HCT116 (cell line): ENCODE data around the gene ACTG2. TPM values are rescaled to one million over a fixed set of nuclear protein-coding genes. Genes with fewer than 3 reads are reported as not detected.

Experiments
- ATAC-seq: fragments of 200-7000 bp; cut with Tn5 transposase; 2 replicates; pipeline ENCODE4 v1.9.1; 2020; ENCODE audit warnings: mild to moderate bottlenecking, moderate library complexity
- BruUV-seq: library from RNA; stranded (reverse); fragments of 400-500 nt; replicated peaks from 2 replicates; lab custom pipeline; 2021; lab: Mats Ljungman, UMichigan
- CTCF ChIA-PET: fragments of 300-600 bp; sonication (Branson Sonifier 250); formaldehyde crosslinking; loops from one replicate; lab custom pipeline; 2021; ENCODE audit warnings: antibody characterized with exemption; lab: Charles Lee
- POLR2A ChIA-PET: fragments of 300-600, 350-600 bp; sonication (Branson Sonifier 250); formaldehyde crosslinking; loops from one replicate; lab custom pipeline; 2021; ENCODE audit warnings: antibody characterized with exemption; lab: Charles Lee
- RAD21 ChIA-PET, 2 experiments: fragments of 300-600 bp; sonication (Branson Sonifier 250); formaldehyde crosslinking; loops; one replicate each; lab custom pipeline; 2023; ENCODE audit warnings: low total read pairs in 2 of 2; ENCODE audit not compliant: uncharacterized antibody in 2 of 2, unreplicated experiment in 2 of 2, low non-redundant PET in 1 of 2; lab: Charles Lee
- DNase-seq: peaks from one replicate; pipeline ENCODE4 v3.0.0-alpha.2; 2010; ENCODE audit warnings: low read depth, low spot score
- H2AFZ ChIP-seq: fragments of 200-600 bp; shearing (Covaris generic), sonication (generic); 2 replicates; pipeline ENCODE4 v1.6.1; 2017; ENCODE audit warnings: low read depth, mixed run types, mixed read lengths, antibody characterized with exemption, low read length; ENCODE audit not compliant: poor library complexity, severe bottlenecking
- H3K27ac ChIP-seq: 2 replicates; pipeline ENCODE4 v1.5.1; 2012; ENCODE audit warnings: low read depth, low read length
- H3K27me3 ChIP-seq: fragments of 200-600 bp; sonication (generic); 2 replicates; pipeline ENCODE4 v1.6.1; 2016; ENCODE audit warnings: mixed run types, low read length, mixed read lengths; ENCODE audit not compliant: insufficient read depth
- H3K36me3 ChIP-seq, 2 experiments: fragments of 200-500 bp in 1 of 2; fragments of 200-600 bp in 1 of 2; sonication (Bioruptor generic) in 1 of 2; sonication (generic) in 1 of 2; 2 replicates each; pipeline versions ENCODE4 v1.5.1 to v1.6.1; 2014 to 2016; ENCODE audit warnings: low read length in 2 of 2, inconsistent platforms in 1 of 2, mixed read lengths in 1 of 2, mixed run types in 1 of 2; ENCODE audit not compliant: insufficient read depth in 2 of 2, control insufficient read depth in 1 of 2
- H3K4me1 ChIP-seq, 2 experiments: fragments of 200-600 bp in 1 of 2; sonication (generic) in 1 of 2; 2 replicates each; pipeline versions ENCODE4 v1.5.1 to v1.6.1; 2012 to 2017; ENCODE audit warnings: low read length in 2 of 2, inconsistent platforms in 1 of 2, mild to moderate bottlenecking in 1 of 2, mixed read lengths in 1 of 2, mixed run types in 1 of 2, moderate library complexity in 1 of 2; ENCODE audit not compliant: insufficient read depth in 2 of 2, control insufficient read depth in 1 of 2
- H3K4me2 ChIP-seq: fragments of 200-600 bp; sonication (generic); 2 replicates; pipeline ENCODE4 v1.6.1; 2017; ENCODE audit warnings: mixed run types, low read length, mixed read lengths
- H3K4me3 ChIP-seq, 2 experiments: fragments of 200-600 bp in 1 of 2; sonication (generic) in 1 of 2; replicated peaks in 1 of 2; 2 replicates each; pipeline ENCODE4 v1.5.1; 2011 to 2016; ENCODE audit warnings: low read length in 2 of 2, control low read depth in 1 of 2, low read depth in 1 of 2, mild to moderate bottlenecking in 1 of 2, mixed read lengths in 1 of 2, mixed run types in 1 of 2
- H3K79me2 ChIP-seq: fragments of 200-600 bp; sonication (generic); 2 replicates; pipeline ENCODE4 v1.6.1; 2017; ENCODE audit warnings: mild to moderate bottlenecking, mixed run types, low read length, moderate library complexity, mixed read lengths; ENCODE audit not compliant: insufficient read depth
- H3K9ac ChIP-seq: fragments of 200-600 bp; sonication (generic); 2 replicates; pipeline ENCODE4 v1.6.1; 2016; ENCODE audit warnings: low read length, mixed read lengths
- H3K9me2 ChIP-seq: fragments of 200-600 bp; sonication (generic), shearing (Covaris generic); 2 replicates; pipeline ENCODE4 v1.6.1; 2017; ENCODE audit warnings: mixed run types, mild to moderate bottlenecking, moderate library complexity; ENCODE audit not compliant: insufficient read depth
- H3K9me3 ChIP-seq, 2 experiments: fragments of 200-500 bp in 1 of 2; fragments of 200-600 bp in 1 of 2; sonication (Bioruptor generic) in 1 of 2; sonication (generic) in 1 of 2; 2 replicates each; pipeline ENCODE4 v1.6.1; 2014 to 2017; ENCODE audit warnings: low read length in 2 of 2, mixed read lengths in 2 of 2, inconsistent platforms in 1 of 2, low read depth in 1 of 2, mild to moderate bottlenecking in 1 of 2, mixed run types in 1 of 2, moderate library complexity in 1 of 2; ENCODE audit not compliant: control insufficient read depth in 1 of 2, insufficient read depth in 1 of 2
- H4K20me1 ChIP-seq: fragments of 200-600 bp; sonication (generic), shearing (Covaris generic); 2 replicates; pipeline ENCODE4 v1.6.1; 2017; ENCODE audit warnings: mixed run types, mild to moderate bottlenecking, moderate library complexity; ENCODE audit not compliant: insufficient read depth
- ATF3 ChIP-seq: IDR thresholded peaks from 2 replicates; pipeline ENCODE4 v1.6.1; 2012
- CBX3 ChIP-seq: IDR thresholded peaks from 2 replicates; pipeline ENCODE4 v1.6.1; 2012; ENCODE audit warnings: low read depth
- CEBPB ChIP-seq: IDR thresholded peaks from 2 replicates; pipeline ENCODE4 v1.6.1; 2012; ENCODE audit warnings: low read depth
- CTCF ChIP-seq, 3 experiments: fragments of 200-600 bp in 1 of 3; sonication (generic) in 1 of 3; IDR thresholded peaks in 2 of 3; conservative IDR thresholded peaks in 1 of 3; 2 replicates each; pipeline ENCODE4 v1.5.1; 2012 to 2017; ENCODE audit warnings: low read depth in 2 of 3, low read length in 2 of 3, antibody characterized with exemption in 1 of 3, borderline replicate concordance in 1 of 3, control low read depth in 1 of 3, mild to moderate bottlenecking in 1 of 3, mixed read lengths in 1 of 3, mixed run types in 1 of 3, moderate library complexity in 1 of 3; ENCODE audit not compliant: insufficient read depth in 1 of 3
- EGR1 ChIP-seq: IDR thresholded peaks from 2 replicates; pipeline ENCODE4 v1.6.1; 2012; ENCODE audit warnings: low read depth
- ELF1 ChIP-seq: IDR thresholded peaks from 2 replicates; pipeline ENCODE4 v1.6.1; 2012; ENCODE audit warnings: low read depth, borderline replicate concordance
- EZH2 ChIP-seq: fragments of 200-600 bp; sonication (generic); IDR thresholded peaks from 2 replicates; pipeline ENCODE4 v1.6.1; 2017; ENCODE audit warnings: antibody characterized with exemption, mixed run types
- FOSL1 ChIP-seq: IDR thresholded peaks from 2 replicates; pipeline ENCODE4 v1.6.1; 2012; ENCODE audit warnings: low read depth
- JUND ChIP-seq: IDR thresholded peaks from 2 replicates; pipeline ENCODE4 v1.6.1; 2012
- MAX ChIP-seq: IDR thresholded peaks from 2 replicates; pipeline ENCODE4 v1.6.1; 2012
- POLR2A ChIP-seq: IDR thresholded peaks from 2 replicates; pipeline ENCODE4 v1.7.0; 2011; ENCODE audit warnings: borderline replicate concordance; ENCODE audit not compliant: insufficient read depth, insufficient read length; ENCODE audit errors: extremely low read depth
- POLR2AphosphoS5 ChIP-seq: IDR thresholded peaks from 2 replicates; pipeline ENCODE4 v1.6.1; 2011; ENCODE audit warnings: mild to moderate bottlenecking, low read depth, low read length, moderate library complexity
- SIN3A ChIP-seq: IDR thresholded peaks from 2 replicates; pipeline ENCODE4 v1.6.1; 2012; ENCODE audit warnings: low read depth
- SRF ChIP-seq: IDR thresholded peaks from 2 replicates; pipeline ENCODE4 v1.6.1; 2012; ENCODE audit warnings: low read depth
- YY1 ChIP-seq: IDR thresholded peaks from 2 replicates; pipeline ENCODE4 v1.6.1; 2011; ENCODE audit warnings: low read length, low read depth, moderate library complexity, mild to moderate bottlenecking; ENCODE audit not compliant: insufficient replicate concordance; ENCODE audit errors: extremely low read depth
- ZBTB33 ChIP-seq: IDR thresholded peaks from 2 replicates; pipeline ENCODE4 v1.6.1; 2011; ENCODE audit warnings: mild to moderate bottlenecking, low read length, moderate library complexity; ENCODE audit not compliant: insufficient replicate concordance; ENCODE audit errors: extremely low read depth
- intact Hi-C: fragments of 100-400 bp; cut with micrococcal nuclease; formaldehyde crosslinking; loops from 2 replicates; pipeline ENCODE4 v1.10.0; 2022
- total RNA-seq: library from RNA; stranded (reverse); gene quantifications from one replicate; pipeline ENCODE4 v1.2.1, GENCODE V29; 2021; ENCODE audit not compliant: unreplicated experiment

The ACTG2 gene
- total RNA-seq, 1 experiment from 2014 or later = 0.89 TPM

- TF ChIP-seq ZBTB33 = no peak
- no peak for TF ChIP-seq CTCF (IDR thresholded peaks at IDR 0.05 in 2 of 3, conservative IDR thresholded peaks at IDR 0.05 in 1 of 3; ENCODE audit: borderline replicate concordance in 1 of 3, insufficient read depth in 1 of 3, low read depth in 2 of 3, low read length in 2 of 3)
- no peak for TF ChIP-seq SRF
- TF ChIP-seq EGR1 = no peak
- no peak for TF ChIP-seq JUND
- no peak for TF ChIP-seq POLR2A
- no peak for TF ChIP-seq ATF3
- no peak for TF ChIP-seq CBX3
- TF ChIP-seq ELF1 = no peak
- TF ChIP-seq CEBPB = no peak
- no peak for TF ChIP-seq EZH2
- no peak for TF ChIP-seq SIN3A
Measured at GRCh38 chr2:73855526-73855925, 37.3 kb upstream of the ACTG2 start (continued).

- ChIA-PET POLR2A (no interaction called here), RAD21 (no interaction called here), CTCF (no interaction called here)
- peaks cover 10 to 29% of the 10 kb centered on the region in 2 experiments for H3K4me1 ChIP-seq
- H3K36me3 ChIP-seq = peaks cover 17 to 37% of the 10 kb centered on the region in 2 experiments
- H3K9me3 ChIP-seq = no peaks in the 10 kb centered on the region
- H3K9ac ChIP-seq = no peak overlapping the region
- H3K9me2 ChIP-seq = no peaks in the 10 kb centered on the region
- no TSS peak for BruUV-seq
- DNase-seq (no peak), ATAC-seq (no peak)
- H3K4me3 ChIP-seq = no peak overlapping the region
- no peaks in the 10 kb centered on the region for H4K20me1 ChIP-seq
- intact Hi-C loops = no loop called here
- H3K27me3 ChIP-seq = no peaks in the 10 kb centered on the region
- H3K4me2 ChIP-seq = no peak overlapping the region
- no peaks in the 10 kb centered on the region for H3K79me2 ChIP-seq
- H3K27ac ChIP-seq = no peak overlapping the region
- no peak overlapping the region for H2AFZ ChIP-seq
- TF ChIP-seq FOSL1 = no peak
- no peak for TF ChIP-seq YY1
- TF ChIP-seq MAX = no peak
- TF ChIP-seq ATF3 = no peak
- no peak for TF ChIP-seq SIN3A
- no peak for TF ChIP-seq CTCF (IDR thresholded peaks at IDR 0.05 in 2 of 3, conservative IDR thresholded peaks at IDR 0.05 in 1 of 3; ENCODE audit: borderline replicate concordance in 1 of 3, insufficient read depth in 1 of 3, low read depth in 2 of 3, low read length in 2 of 3)
- TF ChIP-seq CBX3 = no peak
- TF ChIP-seq POLR2AphosphoS5 = no peak
Measured at GRCh38 chr2:73856214-73856613, 36.6 kb upstream of the ACTG2 start.
